Measurements from ENCODE around the gene UBE2D3. TPM values are rescaled to one million over a fixed set of nuclear protein-coding genes. Genes with fewer than 3 reads are reported as not detected.

UBE2D3 gene
- total RNA-seq, 2 donors from 2014 or later, result 403 to 450 TPM

GRCh38 chr4:102849579-102850104 is 22.3 kb upstream of the UBE2D3 start:
- no peaks in the 10 kb centered on the region for H3K9me3 Mint-ChIP-seq
- H3K36me3 Mint-ChIP-seq (ENCODE audit: low read depth), result no peaks in the 10 kb centered on the region
- H3K4me3 Mint-ChIP-seq, result no peak overlapping the region
- H3K27me3 Mint-ChIP-seq, result no peaks in the 10 kb centered on the region
- no peak for ATAC-seq (replicated peaks)
- H3K27ac Mint-ChIP-seq, result no peak overlapping the region
- H3K4me1 Mint-ChIP-seq, result no peaks in the 10 kb centered on the region

- H3K4me1 Mint-ChIP-seq, result peaks cover 4% of the 10 kb centered on the region
- no peak for ATAC-seq (replicated peaks)
- H3K27ac Mint-ChIP-seq, result no peak overlapping the region
- H3K9me3 Mint-ChIP-seq, result no peaks in the 10 kb centered on the region
- no peak overlapping the region for H3K4me3 Mint-ChIP-seq
- H3K27me3 Mint-ChIP-seq, result no peaks in the 10 kb centered on the region
- no peaks in the 10 kb centered on the region for H3K36me3 Mint-ChIP-seq (ENCODE audit: low read depth)
Observed at GRCh38 chr4:102847687-102848086, 20.3 kb upstream of the UBE2D3 start.

GRCh38 chr4:102843938-102844337 is 16.6 kb upstream of the UBE2D3 start:
- Mint-ChIP-seq H3K27me3 (no peaks in the 10 kb centered on the region), H3K4me3 (no peak overlapping the region), H3K27ac (no peak overlapping the region), H3K9me3 (no peaks in the 10 kb centered on the region), H3K4me1 (peaks cover 4% of the 10 kb centered on the region), H3K36me3 (ENCODE audit: low read depth) (no peaks in the 10 kb centered on the region)
- no peak for ATAC-seq (replicated peaks)

GRCh38 chr4:102843273-102843672 is 15.9 kb upstream of the UBE2D3 start:
- peak; percentile 90 for ATAC-seq (replicated peaks)
- Mint-ChIP-seq H3K4me1 (peaks cover 4% of the 10 kb centered on the region), H3K4me3 (no peak overlapping the region), H3K36me3 (ENCODE audit: low read depth) (no peaks in the 10 kb centered on the region), H3K9me3 (no peaks in the 10 kb centered on the region), H3K27me3 (no peaks in the 10 kb centered on the region), H3K27ac (peak overlapping the region; percentile 48)

GRCh38 chr4:102842367-102842766 is 15.0 kb upstream of the UBE2D3 start:
- peak; percentile 56 for ATAC-seq (replicated peaks)
- Mint-ChIP-seq H3K9me3 (no peaks in the 10 kb centered on the region), H3K4me3 (no peak overlapping the region), H3K27me3 (no peaks in the 10 kb centered on the region), H3K4me1 (peaks cover 4% of the 10 kb centered on the region), H3K36me3 (ENCODE audit: low read depth) (no peaks in the 10 kb centered on the region), H3K27ac (peak overlapping the region; percentile 48)

GRCh38 chr4:102836596-102836995 is 9.2 kb upstream of the UBE2D3 start:
- no peaks in the 10 kb centered on the region for H3K9me3 Mint-ChIP-seq
- no peak overlapping the region for H3K27ac Mint-ChIP-seq
- no peak overlapping the region for H3K4me3 Mint-ChIP-seq
- no peaks in the 10 kb centered on the region for H3K36me3 Mint-ChIP-seq (ENCODE audit: low read depth)
- no peak for ATAC-seq (replicated peaks)
- H3K27me3 Mint-ChIP-seq, result no peaks in the 10 kb centered on the region
- peaks cover 9% of the 10 kb centered on the region for H3K4me1 Mint-ChIP-seq

GRCh38 chr4:102832667-102833066 is 5.3 kb upstream of the UBE2D3 start:
- no peak for ATAC-seq (replicated peaks)
- H3K36me3 Mint-ChIP-seq (ENCODE audit: low read depth), result no peaks in the 10 kb centered on the region
- H3K4me3 Mint-ChIP-seq, result no peak overlapping the region
- H3K27ac Mint-ChIP-seq, result peak overlapping the region; percentile 13
- no peaks in the 10 kb centered on the region for H3K9me3 Mint-ChIP-seq
- H3K27me3 Mint-ChIP-seq, result no peaks in the 10 kb centered on the region
- peaks cover 14% of the 10 kb centered on the region for H3K4me1 Mint-ChIP-seq

GRCh38 chr4:102832105-102832504 is 4.8 kb upstream of the UBE2D3 start:
- no peaks in the 10 kb centered on the region for H3K27me3 Mint-ChIP-seq
- peaks cover 14% of the 10 kb centered on the region for H3K4me1 Mint-ChIP-seq
- H3K4me3 Mint-ChIP-seq, result no peak overlapping the region
- H3K36me3 Mint-ChIP-seq (ENCODE audit: low read depth), result no peaks in the 10 kb centered on the region
- H3K9me3 Mint-ChIP-seq, result no peaks in the 10 kb centered on the region
- ATAC-seq (replicated peaks), result no peak
- H3K27ac Mint-ChIP-seq, result peak overlapping the region; percentile 13

- Mint-ChIP-seq H3K27me3 (no peaks in the 10 kb centered on the region), H3K4me1 (peaks cover 14% of the 10 kb centered on the region), H3K27ac (no peak overlapping the region), H3K36me3 (ENCODE audit: low read depth) (no peaks in the 10 kb centered on the region), H3K4me3 (no peak overlapping the region), H3K9me3 (no peaks in the 10 kb centered on the region)
- ATAC-seq (replicated peaks), result no peak
Observed at GRCh38 chr4:102829803-102830202, 2.5 kb upstream of the UBE2D3 start.

GRCh38 chr4:102828497-102828808 is 1.1 kb upstream of the UBE2D3 start:
- H3K4me3 Mint-ChIP-seq, result no peak overlapping the region
- no peaks in the 10 kb centered on the region for H3K27me3 Mint-ChIP-seq
- H3K9me3 Mint-ChIP-seq, result no peaks in the 10 kb centered on the region
- no peaks in the 10 kb centered on the region for H3K36me3 Mint-ChIP-seq (ENCODE audit: low read depth)
- ATAC-seq (replicated peaks), result no peak
- H3K27ac Mint-ChIP-seq, result no peak overlapping the region
- H3K4me1 Mint-ChIP-seq, result peaks cover 14% of the 10 kb centered on the region

- H3K36me3 Mint-ChIP-seq (ENCODE audit: low read depth), result no peaks in the 10 kb centered on the region
- no peak overlapping the region for H3K27ac Mint-ChIP-seq
- peaks cover 17% of the 10 kb centered on the region for H3K4me1 Mint-ChIP-seq
- H3K4me3 Mint-ChIP-seq, result no peak overlapping the region
- peak; percentile 82 for ATAC-seq (replicated peaks)
- no peaks in the 10 kb centered on the region for H3K9me3 Mint-ChIP-seq
- H3K27me3 Mint-ChIP-seq, result no peaks in the 10 kb centered on the region
Observed at GRCh38 chr4:102827674-102828496, 534 bp upstream of the UBE2D3 start.

GRCh38 chr4:102826105-102826889 is 1.1 kb downstream of the UBE2D3 start:
- Mint-ChIP-seq H3K9me3 (no peaks in the 10 kb centered on the region), H3K4me3 (no peak overlapping the region), H3K36me3 (ENCODE audit: low read depth) (no peaks in the 10 kb centered on the region), H3K4me1 (peaks cover 11% of the 10 kb centered on the region), H3K27ac (no peak overlapping the region), H3K27me3 (no peaks in the 10 kb centered on the region)
- ATAC-seq (replicated peaks), result peak; percentile 0

- H3K4me1 Mint-ChIP-seq, result peaks cover 19% of the 10 kb centered on the region
- no peak overlapping the region for H3K27ac Mint-ChIP-seq
- no peaks in the 10 kb centered on the region for H3K9me3 Mint-ChIP-seq
- H3K36me3 Mint-ChIP-seq (ENCODE audit: low read depth), result no peaks in the 10 kb centered on the region
- no peak for ATAC-seq (replicated peaks)
- H3K27me3 Mint-ChIP-seq, result no peaks in the 10 kb centered on the region
- H3K4me3 Mint-ChIP-seq, result no peak overlapping the region
Observed at GRCh38 chr4:102825261-102826091, 1.9 kb downstream of the UBE2D3 start.

GRCh38 chr4:102824398-102824797 is 3.0 kb downstream of the UBE2D3 start:
- H3K27me3 Mint-ChIP-seq, result no peaks in the 10 kb centered on the region

More at GRCh38 chr4:102824398-102824797, 3.0 kb downstream of the UBE2D3 start:
- ATAC-seq (replicated peaks), result no peak
- Mint-ChIP-seq H3K4me3 (no peak overlapping the region), H3K4me1 (peaks cover 26% of the 10 kb centered on the region), H3K9me3 (no peaks in the 10 kb centered on the region), H3K27ac (no peak overlapping the region), H3K36me3 (ENCODE audit: low read depth) (no peaks in the 10 kb centered on the region)
